H9 (cell line): ENCODE measurements around the gene ME3. TPM values are rescaled to one million over a fixed set of nuclear protein-coding genes. Genes with fewer than 3 reads are reported as not detected.

Experiments
- DNase-seq: peaks from one replicate; pipeline ENCODE4 v3.0.0-alpha.2; 2017
- H2AFZ ChIP-seq: one replicate; pipeline ENCODE4 v1.6.1; 2013; ENCODE audit warnings: mild to moderate bottlenecking, low read length, control low read depth, moderate library complexity
- H2AK5ac ChIP-seq: 2 replicates; pipeline ENCODE4 v1.6.1; 2013; ENCODE audit warnings: low read length, control low read depth, mixed read lengths; ENCODE audit not compliant: insufficient read length
- H2BK120ac ChIP-seq: one replicate; pipeline ENCODE4 v1.6.1; 2013; ENCODE audit warnings: low read depth, mild to moderate bottlenecking, low read length, control low read depth, inconsistent platforms; ENCODE audit not compliant: poor library complexity, severe bottlenecking
- H2BK12ac ChIP-seq: 2 replicates; pipeline ENCODE4 v1.6.1; 2013; ENCODE audit warnings: low read length, control low read depth, mixed read lengths, low read depth; ENCODE audit not compliant: insufficient read length
- H2BK15ac ChIP-seq: 2 replicates; pipeline ENCODE4 v1.6.1; 2013; ENCODE audit warnings: low read depth, low read length, control low read depth
- H2BK20ac ChIP-seq: one replicate; pipeline ENCODE4 v1.6.1; 2013; ENCODE audit warnings: low read depth, mild to moderate bottlenecking, low read length, control low read depth, inconsistent platforms; ENCODE audit not compliant: poor library complexity, severe bottlenecking
- H2BK5ac ChIP-seq: 2 replicates; pipeline ENCODE4 v1.6.1; 2013; ENCODE audit warnings: low read length, control low read depth, mixed read lengths; ENCODE audit not compliant: insufficient read length
- H3K14ac ChIP-seq: 2 replicates; pipeline ENCODE4 v1.6.1; 2013; ENCODE audit warnings: low read length, control low read depth; ENCODE audit not compliant: insufficient read depth
- H3K18ac ChIP-seq: 2 replicates; pipeline ENCODE4 v1.6.1; 2013; ENCODE audit warnings: low read depth, mild to moderate bottlenecking, mixed read lengths, low read length, control low read depth; ENCODE audit not compliant: insufficient read length
- H3K23ac ChIP-seq: 2 replicates; pipeline ENCODE4 v1.6.1; 2013; ENCODE audit warnings: low read length, control low read depth, mixed read lengths, low read depth; ENCODE audit not compliant: insufficient read length
- H3K23me2 ChIP-seq: 2 replicates; pipeline ENCODE4 v1.6.1; 2013; ENCODE audit warnings: low read depth, mild to moderate bottlenecking, mixed read lengths, low read length, control low read depth; ENCODE audit not compliant: insufficient read length, poor library complexity, severe bottlenecking
- H3K27ac ChIP-seq: 2 replicates; pipeline ENCODE4 v1.5.1; 2013; ENCODE audit warnings: low read length, control low read depth, mixed read lengths, low read depth; ENCODE audit not compliant: insufficient read length
- H3K27me3 ChIP-seq: 2 replicates; pipeline ENCODE4 v1.6.1; 2013; ENCODE audit warnings: low read length, control low read depth, inconsistent platforms; ENCODE audit not compliant: insufficient read depth
- H3K4ac ChIP-seq: 2 replicates; pipeline ENCODE4 v1.6.1; 2013; ENCODE audit warnings: low read depth, mild to moderate bottlenecking, control low read depth, inconsistent platforms, low read length, moderate library complexity
- H3K4me1 ChIP-seq: 2 replicates; pipeline ENCODE4 v1.6.1; 2013; ENCODE audit warnings: low read length, control low read depth, inconsistent platforms; ENCODE audit not compliant: insufficient read depth
- H3K4me2 ChIP-seq: 2 replicates; pipeline ENCODE4 v1.6.1; 2013; ENCODE audit warnings: low read length, control low read depth, mixed read lengths; ENCODE audit not compliant: insufficient read length, insufficient read depth
- H3K56ac ChIP-seq: 2 replicates; pipeline ENCODE4 v1.6.1; 2013; ENCODE audit warnings: low read depth, mild to moderate bottlenecking, mixed read lengths, low read length, control low read depth; ENCODE audit not compliant: insufficient read length
- H3K79me1 ChIP-seq: 2 replicates; pipeline ENCODE4 v1.6.1; 2013; ENCODE audit warnings: low read depth, mild to moderate bottlenecking, moderate library complexity, low read length, control low read depth, inconsistent platforms; ENCODE audit not compliant: insufficient read depth, poor library complexity, severe bottlenecking
- H3K79me2 ChIP-seq: 2 replicates; pipeline ENCODE4 v1.6.1; 2013; ENCODE audit warnings: low read length, control low read depth, inconsistent platforms; ENCODE audit not compliant: insufficient read depth
- H3K9ac ChIP-seq: 2 replicates; pipeline ENCODE4 v1.6.1; 2013; ENCODE audit warnings: low read length, control low read depth, mixed read lengths; ENCODE audit not compliant: insufficient read length; ENCODE audit errors: extremely low read depth
- H3K9me3 ChIP-seq: one replicate; pipeline ENCODE4 v1.6.1; 2013; ENCODE audit warnings: low read depth, low read length, inconsistent platforms; ENCODE audit not compliant: control insufficient read depth
- H3T11ph ChIP-seq: one replicate; pipeline ENCODE4 v1.6.1; 2013; ENCODE audit warnings: mild to moderate bottlenecking, low read length, control low read depth, inconsistent platforms
- H4K20me1 ChIP-seq: one replicate; pipeline ENCODE4 v1.6.1; 2013; ENCODE audit not compliant: control insufficient read depth, insufficient read length, insufficient read depth
- H4K5ac ChIP-seq: 2 replicates; pipeline ENCODE4 v1.6.1; 2013; ENCODE audit warnings: low read depth, mild to moderate bottlenecking, mixed read lengths, low read length, control low read depth; ENCODE audit not compliant: insufficient read length
- H4K8ac ChIP-seq: replicated peaks from 2 replicates; pipeline ENCODE4 v1.6.1; 2013; ENCODE audit warnings: low read length, control low read depth, mixed read lengths, low read depth; ENCODE audit not compliant: insufficient read length
- H4K91ac ChIP-seq: 2 replicates; pipeline ENCODE4 v1.6.1; 2013; ENCODE audit warnings: low read depth, mild to moderate bottlenecking, moderate library complexity, mixed read lengths, low read length, control low read depth; ENCODE audit not compliant: insufficient read length
- H3K27ac Mint-ChIP-seq, 3 experiments: 2 replicates in 2 of 3; 3 replicates in 1 of 3; pipeline ENCODE4 v1.8.0; 2020 to 2021; ENCODE audit warnings: mixed read lengths in 3 of 3, mild to moderate bottlenecking in 1 of 3, moderate library complexity in 1 of 3
- H3K27me3 Mint-ChIP-seq: 2 replicates; pipeline ENCODE4 v1.8.0; 2021; ENCODE audit warnings: low read depth, mild to moderate bottlenecking, moderate library complexity, mixed read lengths
- H3K36me3 Mint-ChIP-seq, 3 experiments: 2 replicates in 2 of 3; 3 replicates in 1 of 3; pipeline ENCODE4 v1.8.0; 2020 to 2021; ENCODE audit warnings: low read depth in 3 of 3, mixed read lengths in 3 of 3; ENCODE audit not compliant: insufficient read depth in 1 of 3
- H3K4me1 Mint-ChIP-seq, 2 experiments: 2 replicates each; pipeline ENCODE4 v1.8.0; 2020; ENCODE audit warnings: mixed read lengths in 2 of 2
- H3K4me3 Mint-ChIP-seq, 2 experiments: 2 replicates in 1 of 2; 3 replicates in 1 of 2; pipeline ENCODE4 v1.8.0; 2020 to 2021; ENCODE audit warnings: mild to moderate bottlenecking in 2 of 2, mixed read lengths in 2 of 2, moderate library complexity in 1 of 2
- H3K9me3 Mint-ChIP-seq, 2 experiments: 2 replicates in 1 of 2; 3 replicates in 1 of 2; pipeline ENCODE4 v1.8.0; 2020; ENCODE audit warnings: mild to moderate bottlenecking in 2 of 2, mixed read lengths in 2 of 2, moderate library complexity in 1 of 2
- whole genome bisulfite sequencing: extraction: QIAGEN DNeasy Blood & Tissue Kit; methylation state at CpG from one replicate; pipeline ENCODE4 v1.1.7; 2013; ENCODE audit warnings: missing lambda C conversion rate, low lambda C conversion rate, mixed read lengths; ENCODE audit not compliant: insufficient read length; ENCODE audit errors: extremely low coverage; 5-methylcytosine and 5-hydroxymethylcytosine counted together
- total RNA-seq: library from RNA; stranded (reverse); gene quantifications from 2 replicates; pipeline ENCODE4 v1.2.1, GENCODE V29; 2021
- TF ChIP-seq, protein P1 (sequence below): fragments of 200-600 bp; sonication (generic); conservative IDR thresholded peaks from 3 replicates; pipeline ENCODE4 v1.8.0; 2021; ENCODE audit warnings: antibody characterized with exemption, mild to moderate bottlenecking

The ME3 gene
- total RNA-seq, 1 experiment from 2014 or later = 2.8 TPM

DNA sequence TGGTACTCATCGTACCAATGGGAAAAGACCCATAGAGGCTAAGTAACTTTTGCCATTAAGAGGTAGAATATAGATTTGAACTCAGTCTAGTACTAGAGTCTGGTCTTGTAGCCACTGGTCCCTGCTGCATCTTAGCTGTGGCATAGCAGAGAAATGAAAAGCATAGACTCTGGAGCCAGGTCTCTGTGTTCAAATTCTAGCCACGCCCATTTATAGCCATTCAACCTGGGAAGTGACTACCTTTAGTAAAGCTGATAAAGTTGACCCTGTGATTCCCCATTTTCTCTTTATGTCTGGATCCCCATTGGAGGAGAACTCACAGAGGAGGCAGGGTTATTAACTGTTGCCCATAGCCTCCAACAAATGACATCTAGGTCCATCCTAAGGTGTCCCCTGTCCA is 113.6 kb downstream of the ME3 start:
- H4K91ac ChIP-seq = no peak overlapping the region
- H4K20me1 ChIP-seq = no peaks in the 10 kb centered on the region
- H2BK5ac ChIP-seq = no peak overlapping the region
- no peak overlapping the region for H3K18ac ChIP-seq
- H3K79me2 ChIP-seq = no peaks in the 10 kb centered on the region
- no peak overlapping the region for H3K23ac ChIP-seq
- no peak overlapping the region for H3K9ac ChIP-seq
- H2AK5ac ChIP-seq = no peak overlapping the region
- Mint-ChIP-seq H3K4me1 (peaks cover 6 to 8% of the 10 kb centered on the region in 2 experiments), H3K27ac (peak overlapping the region in 1 of 3 experiments; percentile 28; a peak in 1 of 7 replicates), H3K4me3 (no peak overlapping the region), H3K27me3 (no peaks in the 10 kb centered on the region; the same call in none of the 2 replicates), H3K9me3 (peaks cover 0 to 8% of the 10 kb centered on the region in 2 experiments; a peak in 3 of 5 replicates), H3K36me3 (no peaks in the 10 kb centered on the region; a peak in 1 of 7 replicates)
- no peak for DNase-seq
- H3K23me2 ChIP-seq = no peaks in the 10 kb centered on the region
- no peaks in the 10 kb centered on the region for H3K4me1 ChIP-seq
- H3K79me1 ChIP-seq = no peaks in the 10 kb centered on the region
- H4K5ac ChIP-seq = no peak overlapping the region
- H3K9me3 ChIP-seq = no peaks in the 10 kb centered on the region
- H3K4me2 ChIP-seq = no peak overlapping the region
- no peak overlapping the region for H2BK12ac ChIP-seq
- no peak overlapping the region for H3T11ph ChIP-seq
- H2BK20ac ChIP-seq = no peak overlapping the region
- H2BK120ac ChIP-seq = no peak overlapping the region
- no peak overlapping the region for H3K4ac ChIP-seq
- H3K56ac ChIP-seq = no peak overlapping the region
- H2BK15ac ChIP-seq = no peak overlapping the region
- no peak overlapping the region for H3K14ac ChIP-seq
- no peak overlapping the region for H2AFZ ChIP-seq
- TF ChIP-seq, protein P1, sequence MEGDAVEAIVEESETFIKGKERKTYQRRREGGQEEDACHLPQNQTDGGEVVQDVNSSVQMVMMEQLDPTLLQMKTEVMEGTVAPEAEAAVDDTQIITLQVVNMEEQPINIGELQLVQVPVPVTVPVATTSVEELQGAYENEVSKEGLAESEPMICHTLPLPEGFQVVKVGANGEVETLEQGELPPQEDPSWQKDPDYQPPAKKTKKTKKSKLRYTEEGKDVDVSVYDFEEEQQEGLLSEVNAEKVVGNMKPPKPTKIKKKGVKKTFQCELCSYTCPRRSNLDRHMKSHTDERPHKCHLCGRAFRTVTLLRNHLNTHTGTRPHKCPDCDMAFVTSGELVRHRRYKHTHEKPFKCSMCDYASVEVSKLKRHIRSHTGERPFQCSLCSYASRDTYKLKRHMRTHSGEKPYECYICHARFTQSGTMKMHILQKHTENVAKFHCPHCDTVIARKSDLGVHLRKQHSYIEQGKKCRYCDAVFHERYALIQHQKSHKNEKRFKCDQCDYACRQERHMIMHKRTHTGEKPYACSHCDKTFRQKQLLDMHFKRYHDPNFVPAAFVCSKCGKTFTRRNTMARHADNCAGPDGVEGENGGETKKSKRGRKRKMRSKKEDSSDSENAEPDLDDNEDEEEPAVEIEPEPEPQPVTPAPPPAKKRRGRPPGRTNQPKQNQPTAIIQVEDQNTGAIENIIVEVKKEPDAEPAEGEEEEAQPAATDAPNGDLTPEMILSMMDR = no peak
- no peak overlapping the region for H4K8ac ChIP-seq
- no CpG with 5 or more reads among the region's 2 CpGs for WGBS
- H3K27ac ChIP-seq = no peak overlapping the region
- no peaks in the 10 kb centered on the region for H3K27me3 ChIP-seq
